Naive thymus-derived CD4-positive, alpha-beta T cell (primary cell): ENCODE data around the gene TDRD12. TPM values are rescaled to one million over a fixed set of nuclear protein-coding genes. Genes with fewer than 3 reads are reported as not detected.
"Not testable (repeated sequence)": the region's sequence is repeated elsewhere in the genome, so short reads cannot be mapped to it uniquely, and the experiment has no call there.

Source experiments
- ATAC-seq: fragments of 150-1000 bp; cut with Tn5 transposase; 2 replicates; pipeline ENCODE4 v1.10.0; 2021; ENCODE audit warnings: mild to moderate bottlenecking, moderate library complexity
- CTCF ChIA-PET: fragments of 350-600 bp; sonication (Branson Sonifier 250); formaldehyde crosslinking; loops from one replicate; lab custom pipeline; 2021; ENCODE audit warnings: antibody characterized with exemption; lab: Charles Lee
- POLR2A ChIA-PET: fragments of 350-600 bp; sonication (Branson Sonifier 250); formaldehyde crosslinking; loops from one replicate; lab custom pipeline; 2021; ENCODE audit warnings: antibody characterized with exemption, inconsistent platforms; lab: Charles Lee
- DNase-seq, 9 donors: peaks; one replicate each; pipeline versions ENCODE4 v3.0.0 to v3.0.0-alpha.2; 2020 to 2022; ENCODE audit warnings: mixed read lengths in 1 of 9
- H3K27ac ChIP-seq: one replicate; pipeline ENCODE4 v1.7.0; 2013; ENCODE audit warnings: mild to moderate bottlenecking, low read depth, low read length, moderate library complexity
- H3K27me3 ChIP-seq, 2 donors: one replicate each; pipeline ENCODE4 v1.7.0; 2013; ENCODE audit warnings: low read length in 2 of 2, mild to moderate bottlenecking in 2 of 2, moderate library complexity in 2 of 2; ENCODE audit not compliant: control insufficient read depth in 2 of 2, insufficient read depth in 2 of 2
- H3K36me3 ChIP-seq, 3 experiments: 1 replicate in 2 of 3; 2 replicates in 1 of 3; pipeline ENCODE4 v1.7.0; 2013; ENCODE audit warnings: low read length in 3 of 3, mild to moderate bottlenecking in 3 of 3, moderate library complexity in 1 of 3; ENCODE audit not compliant: insufficient read depth in 3 of 3, control insufficient read depth in 2 of 3
- H3K4me1 ChIP-seq, 2 donors: one replicate each; pipeline ENCODE4 v1.7.0; 2013; ENCODE audit warnings: low read length in 2 of 2, mild to moderate bottlenecking in 2 of 2, moderate library complexity in 1 of 2; ENCODE audit not compliant: control insufficient read depth in 2 of 2, insufficient read depth in 2 of 2
- H3K4me3 ChIP-seq: 2 replicates; pipeline ENCODE4 v1.7.0; 2013; ENCODE audit warnings: mild to moderate bottlenecking, low read length
- H3K9me3 ChIP-seq, 3 experiments: 1 replicate in 2 of 3; 2 replicates in 1 of 3; pipeline ENCODE4 v1.7.0; 2013; ENCODE audit warnings: low read length in 3 of 3; ENCODE audit not compliant: control insufficient read depth in 2 of 3
- H3K27ac Mint-ChIP-seq, 9 donors: one replicate each; pipeline ENCODE4 v1.8.0; 2020 to 2022; ENCODE audit warnings: mixed read lengths in 9 of 9, mild to moderate bottlenecking in 8 of 9, moderate library complexity in 5 of 9, inconsistent platforms in 2 of 9
- H3K27me3 Mint-ChIP-seq, 5 donors: one replicate each; pipeline ENCODE4 v1.8.0; 2021 to 2022; ENCODE audit warnings: mixed read lengths in 5 of 5, mild to moderate bottlenecking in 1 of 5
- H3K36me3 Mint-ChIP-seq, 5 donors: one replicate each; pipeline ENCODE4 v1.8.0; 2020 to 2022; ENCODE audit warnings: mixed read lengths in 5 of 5, mild to moderate bottlenecking in 3 of 5, inconsistent platforms in 1 of 5
- H3K4me1 Mint-ChIP-seq, 7 donors: one replicate each; pipeline ENCODE4 v1.8.0; 2020 to 2022; ENCODE audit warnings: mixed read lengths in 7 of 7, mild to moderate bottlenecking in 3 of 7, inconsistent platforms in 1 of 7
- H3K4me3 Mint-ChIP-seq, 10 donors: one replicate each; pipeline ENCODE4 v1.8.0; 2020 to 2022; ENCODE audit warnings: mild to moderate bottlenecking in 10 of 10, mixed read lengths in 10 of 10, moderate library complexity in 6 of 10, inconsistent platforms in 2 of 10
- H3K9me3 Mint-ChIP-seq, 11 donors: one replicate each; pipeline ENCODE4 v1.8.0; 2020 to 2022; ENCODE audit warnings: mixed read lengths in 11 of 11, mild to moderate bottlenecking in 4 of 11, inconsistent platforms in 1 of 11, moderate library complexity in 1 of 11
- intact Hi-C, 2 donors: fragments of 100-400 bp; cut with micrococcal nuclease; formaldehyde crosslinking; loops; one replicate each; pipeline ENCODE4 v1.15.1; 2023
- polyA plus RNA-seq, 2 donors: library from polyadenylated mRNA; unstranded; fragments of 300-500 nt; fragmentation: Illumina TruSeq; gene quantifications; one replicate each; pipeline ENCODE4 v1.2.3, GENCODE V29; 2021
- total RNA-seq, 6 experiments: library from RNA in 5 of 6; stranded (reverse) in 5 of 6; gene quantifications; 1 replicate in 5 of 6; 2 replicates in 1 of 6; pipeline ENCODE4 v1.2.3 and lab custom pipeline; 2021 to 2026

TDRD12 gene
- total and polyA plus RNA-seq, 7 experiments from 2014 or later, result 0.17 to 3.6 (median 0.67) TPM; not detected in 1

- Mint-ChIP-seq H3K36me3 (peaks cover 4 to 8% (median 8%) of the 10 kb centered on the region in 5 donors), H3K27me3 (peaks cover 0 to 25% (median 6%) of the 10 kb centered on the region in 5 donors), H3K4me3 (no peak overlapping the region), H3K9me3 (peaks cover 6 to 35% (median 20%) of the 10 kb centered on the region in 11 donors), H3K4me1 (peaks cover under 1 to 7% (median 3%) of the 10 kb centered on the region in 7 donors), H3K27ac (no peak overlapping the region)
- H3K27ac ChIP-seq, result no peak overlapping the region
- no peaks in the 10 kb centered on the region for H3K27me3 ChIP-seq
- intact Hi-C loops, result no loop called here
- ATAC-seq (no peak), DNase-seq (no peak)
- H3K9me3 ChIP-seq, result peaks cover 0 to 7% (median 0%) of the 10 kb centered on the region in 3 experiments
- ChIA-PET POLR2A (interaction anchor here (0.6 kb wide), 1 partner anchor 19 kb away, joined by 3 read pairs; no protein-coding TSS in a partner anchor), CTCF (no interaction called here)
- no peaks in the 10 kb centered on the region for H3K4me1 ChIP-seq
- H3K4me3 ChIP-seq, result no peak overlapping the region
- no peaks in the 10 kb centered on the region for H3K36me3 ChIP-seq
These were observed 61.7 kb downstream of the TDRD12 start for GRCh38 chr19:32781280-32781679.

GRCh38 chr19:32782089-32782488, 62.5 kb downstream of the TDRD12 start:
- H3K4me3 Mint-ChIP-seq, H3K27me3 ChIP-seq, ATAC-seq, CTCF ChIA-PET, H3K36me3 ChIP-seq, H3K9me3 ChIP-seq, H3K4me3 ChIP-seq, H3K4me1 ChIP-seq, intact Hi-C loops, H3K27ac ChIP-seq, H3K27ac Mint-ChIP-seq, DNase-seq: not testable (repeated sequence)
- H3K36me3 Mint-ChIP-seq, result peaks cover 7 to 13% (median 12%) of the 10 kb centered on the region in 5 donors
- peaks cover 6 to 39% (median 22%) of the 10 kb centered on the region in 11 donors for H3K9me3 Mint-ChIP-seq
- POLR2A ChIA-PET, result interaction anchor here (0.6 kb wide), 1 partner anchor 20 kb away, joined by 3 read pairs; no protein-coding TSS in a partner anchor
- H3K27me3 Mint-ChIP-seq, result peaks cover 0 to 27% (median 6%) of the 10 kb centered on the region in 5 donors
- peaks cover 3 to 14% (median 9%) of the 10 kb centered on the region in 7 donors for H3K4me1 Mint-ChIP-seq

GRCh38 chr19:32787161-32787813, 67.7 kb downstream of the TDRD12 start:
- ChIA-PET POLR2A (interaction anchor here (0.7 to 0.9 kb wide), 2 partner anchors 9 to 96 kb away, joined by 3 read pairs; partner anchors contain the start of gene NUDT19), CTCF (interaction anchor here (0.6 kb wide), 1 partner anchor 1356 kb away, joined by 3 read pairs; no protein-coding TSS in a partner anchor)

GRCh38 chr19:32787895-32788294, 68.3 kb downstream of the TDRD12 start:
- intact Hi-C loops, ATAC-seq, H3K27me3 ChIP-seq, H3K9me3 ChIP-seq, DNase-seq, H3K27ac ChIP-seq, H3K4me3 ChIP-seq, H3K4me1 ChIP-seq, H3K36me3 ChIP-seq: not testable (repeated sequence)
- H3K4me3 Mint-ChIP-seq, result peak overlapping the region in 3 of 10 donors; percentile 9 to 49 (median 26)
- H3K27me3 Mint-ChIP-seq, result peaks cover 0 to 27% (median 0%) of the 10 kb centered on the region in 5 donors
- ChIA-PET POLR2A (interaction anchor here (0.7 kb wide), 1 partner anchor 96 kb away, joined by 3 read pairs; the partner anchor contains the start of gene NUDT19), CTCF (interaction anchor here (0.6 kb wide), 1 partner anchor 1355 kb away, joined by 3 read pairs; no protein-coding TSS in a partner anchor)
- H3K9me3 Mint-ChIP-seq, result peaks cover 0 to 26% (median 11%) of the 10 kb centered on the region in 11 donors
- peak overlapping the region in 1 of 9 donors; percentile 10 for H3K27ac Mint-ChIP-seq
- H3K36me3 Mint-ChIP-seq, result peaks cover 0 to 12% (median 5%) of the 10 kb centered on the region in 5 donors
- peaks cover 8 to 44% (median 33%) of the 10 kb centered on the region in 7 donors for H3K4me1 Mint-ChIP-seq

More at GRCh38 chr19:32787161-32787813, 67.7 kb downstream of the TDRD12 start:
- intact Hi-C loops, H3K27ac ChIP-seq, H3K9me3 ChIP-seq, H3K4me3 ChIP-seq, H3K36me3 ChIP-seq, H3K4me1 ChIP-seq, H3K27me3 ChIP-seq, ATAC-seq, DNase-seq, H3K27ac Mint-ChIP-seq: not testable (repeated sequence)
- Mint-ChIP-seq H3K36me3 (peaks cover 0 to 12% (median 5%) of the 10 kb centered on the region in 5 donors), H3K4me1 (peaks cover 3 to 39% (median 29%) of the 10 kb centered on the region in 7 donors), H3K9me3 (peaks cover 0 to 30% (median 14%) of the 10 kb centered on the region in 11 donors), H3K27me3 (peaks cover 0 to 27% (median 0%) of the 10 kb centered on the region in 5 donors), H3K4me3 (peak overlapping the region in 5 of 10 donors; percentile 4 to 29 (median 10))

GRCh38 chr19:32789429-32789828, 69.9 kb downstream of the TDRD12 start:
- DNase-seq (no peak), ATAC-seq (no peak)
- H3K36me3 Mint-ChIP-seq, result peaks cover 0 to 12% (median 5%) of the 10 kb centered on the region in 5 donors
- no peaks in the 10 kb centered on the region for H3K27me3 ChIP-seq
- peaks cover 0 to 19% (median 0%) of the 10 kb centered on the region in 5 donors for H3K27me3 Mint-ChIP-seq
- peaks cover 0 to 18% (median 8%) of the 10 kb centered on the region in 11 donors for H3K9me3 Mint-ChIP-seq
- H3K27ac ChIP-seq, result no peak overlapping the region
- H3K36me3 ChIP-seq, result no peaks in the 10 kb centered on the region
- ChIA-PET POLR2A (no interaction called here), CTCF (interaction anchor here (0.6 kb wide), 1 partner anchor 56 kb away, joined by 4 read pairs; no protein-coding TSS in a partner anchor)
- peaks cover 9 to 12% of the 10 kb centered on the region in 2 donors for H3K4me1 ChIP-seq
- H3K4me3 ChIP-seq, result no peak overlapping the region
- H3K4me1 Mint-ChIP-seq, result peaks cover 11 to 58% (median 45%) of the 10 kb centered on the region in 7 donors
- no peak overlapping the region for H3K4me3 Mint-ChIP-seq
- intact Hi-C loops, result no loop called here
- H3K27ac Mint-ChIP-seq, result no peak overlapping the region
- no peaks in the 10 kb centered on the region for H3K9me3 ChIP-seq

- Histone ChIP-seq H3K36me3 (no peaks in the 10 kb centered on the region), H3K27ac (no peak overlapping the region), H3K4me3 (no peak overlapping the region), H3K27me3 (no peaks in the 10 kb centered on the region), H3K4me1 (peaks cover 21 to 42% of the 10 kb centered on the region in 2 donors), H3K9me3 (no peaks in the 10 kb centered on the region)
- Mint-ChIP-seq H3K4me1 (peaks cover 26 to 82% (median 69%) of the 10 kb centered on the region in 7 donors), H3K9me3 (no peaks in the 10 kb centered on the region), H3K27ac (peak overlapping the region in 1 of 9 donors; percentile 10), H3K36me3 (no peaks in the 10 kb centered on the region), H3K27me3 (peaks cover 0 to 5% (median 0%) of the 10 kb centered on the region in 5 donors), H3K4me3 (no peak overlapping the region)
- intact Hi-C loops, result loop anchor here in 1 of 2 donors (10.0 kb wide), 3 partner anchors 87 to 213 kb away; partner anchors contain the start of genes CEP89, FAAP24 and PDCD5
- ChIA-PET CTCF (no interaction called here), POLR2A (no interaction called here)
- ATAC-seq (no peak), DNase-seq (no peak)
These were observed 78.6 kb downstream of the TDRD12 start for GRCh38 chr19:32798201-32798600.
